ENCODE results near the gene KCTD17.

Gene KCTD17

GRCh38 chr22:37021710-37022482 lies 29.6 kb upstream of the KCTD17 start:
- no peak for DNase-seq

- no peak for DNase-seq
These were observed 28.8 kb upstream of the KCTD17 start for GRCh38 chr22:37022483-37023337.

- DNase-seq: no peak
These were observed 27.7 kb upstream of the KCTD17 start for GRCh38 chr22:37023743-37024338.

- DNase-seq: no peak
These were observed 27.0 kb upstream of the KCTD17 start for GRCh38 chr22:37024339-37025157.

- DNase-seq: no peak
These were observed 26.0 kb upstream of the KCTD17 start for GRCh38 chr22:37025500-37026070.

- no peak for DNase-seq
These were observed 25.2 kb upstream of the KCTD17 start for GRCh38 chr22:37026325-37026724.

- no peak for DNase-seq
These were observed 24.0 kb upstream of the KCTD17 start for GRCh38 chr22:37027556-37027955.

GRCh38 chr22:37028692-37029674 lies 22.6 kb upstream of the KCTD17 start:
- no peak for DNase-seq

- DNase-seq: no peak
These were observed 20.8 kb upstream of the KCTD17 start for GRCh38 chr22:37030560-37031281.

- no peak for DNase-seq
These were observed 19.4 kb upstream of the KCTD17 start for GRCh38 chr22:37032134-37032534.

GRCh38 chr22:37032535-37033460 lies 18.7 kb upstream of the KCTD17 start:
- no peak for DNase-seq

GRCh38 chr22:37033605-37034430 lies 17.7 kb upstream of the KCTD17 start:
- no peak for DNase-seq

- DNase-seq: no peak
These were observed 14.7 kb upstream of the KCTD17 start for GRCh38 chr22:37036655-37037377.

- DNase-seq: peak; percentile 20
These were observed 13.9 kb upstream of the KCTD17 start for GRCh38 chr22:37037669-37038068.

- no peak for DNase-seq
These were observed 12.1 kb upstream of the KCTD17 start for GRCh38 chr22:37039466-37039865.

- DNase-seq: no peak
These were observed 8.2 kb upstream of the KCTD17 start for GRCh38 chr22:37043209-37043827.

Data from NCI-H1092 treated with DMSO at 0.1 percent for 48 hours (cell line).